Measurements from ENCODE around the gene ALS2CL.
A peak's percentile ranks its signal among the peaks of the same experiment; 100 is the strongest.
"Not testable (repeated sequence)": the region's sequence is repeated elsewhere in the genome, so short reads cannot be mapped to it uniquely, and the experiment has no call there.

ALS2CL gene, protein sequence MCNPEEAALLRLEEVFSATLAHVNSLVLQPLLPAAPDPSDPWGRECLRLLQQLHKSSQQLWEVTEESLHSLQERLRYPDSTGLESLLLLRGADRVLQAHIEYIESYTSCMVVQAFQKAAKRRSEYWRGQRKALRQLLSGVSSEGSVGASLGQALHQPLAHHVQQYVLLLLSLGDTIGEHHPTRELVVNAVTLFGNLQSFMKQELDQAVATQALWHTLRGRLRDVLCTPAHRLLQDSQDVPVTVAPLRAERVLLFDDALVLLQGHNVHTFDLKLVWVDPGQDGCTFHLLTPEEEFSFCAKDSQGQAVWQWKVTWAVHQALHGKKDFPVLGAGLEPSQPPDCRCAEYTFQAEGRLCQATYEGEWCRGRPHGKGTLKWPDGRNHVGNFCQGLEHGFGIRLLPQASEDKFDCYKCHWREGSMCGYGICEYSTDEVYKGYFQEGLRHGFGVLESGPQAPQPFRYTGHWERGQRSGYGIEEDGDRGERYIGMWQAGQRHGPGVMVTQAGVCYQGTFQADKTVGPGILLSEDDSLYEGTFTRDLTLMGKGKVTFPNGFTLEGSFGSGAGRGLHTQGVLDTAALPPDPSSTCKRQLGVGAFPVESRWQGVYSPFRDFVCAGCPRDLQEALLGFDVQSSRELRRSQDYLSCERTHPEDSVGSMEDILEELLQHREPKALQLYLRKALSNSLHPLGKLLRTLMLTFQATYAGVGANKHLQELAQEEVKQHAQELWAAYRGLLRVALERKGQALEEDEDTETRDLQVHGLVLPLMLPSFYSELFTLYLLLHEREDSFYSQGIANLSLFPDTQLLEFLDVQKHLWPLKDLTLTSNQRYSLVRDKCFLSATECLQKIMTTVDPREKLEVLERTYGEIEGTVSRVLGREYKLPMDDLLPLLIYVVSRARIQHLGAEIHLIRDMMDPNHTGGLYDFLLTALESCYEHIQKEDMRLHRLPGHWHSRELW

DNA sequence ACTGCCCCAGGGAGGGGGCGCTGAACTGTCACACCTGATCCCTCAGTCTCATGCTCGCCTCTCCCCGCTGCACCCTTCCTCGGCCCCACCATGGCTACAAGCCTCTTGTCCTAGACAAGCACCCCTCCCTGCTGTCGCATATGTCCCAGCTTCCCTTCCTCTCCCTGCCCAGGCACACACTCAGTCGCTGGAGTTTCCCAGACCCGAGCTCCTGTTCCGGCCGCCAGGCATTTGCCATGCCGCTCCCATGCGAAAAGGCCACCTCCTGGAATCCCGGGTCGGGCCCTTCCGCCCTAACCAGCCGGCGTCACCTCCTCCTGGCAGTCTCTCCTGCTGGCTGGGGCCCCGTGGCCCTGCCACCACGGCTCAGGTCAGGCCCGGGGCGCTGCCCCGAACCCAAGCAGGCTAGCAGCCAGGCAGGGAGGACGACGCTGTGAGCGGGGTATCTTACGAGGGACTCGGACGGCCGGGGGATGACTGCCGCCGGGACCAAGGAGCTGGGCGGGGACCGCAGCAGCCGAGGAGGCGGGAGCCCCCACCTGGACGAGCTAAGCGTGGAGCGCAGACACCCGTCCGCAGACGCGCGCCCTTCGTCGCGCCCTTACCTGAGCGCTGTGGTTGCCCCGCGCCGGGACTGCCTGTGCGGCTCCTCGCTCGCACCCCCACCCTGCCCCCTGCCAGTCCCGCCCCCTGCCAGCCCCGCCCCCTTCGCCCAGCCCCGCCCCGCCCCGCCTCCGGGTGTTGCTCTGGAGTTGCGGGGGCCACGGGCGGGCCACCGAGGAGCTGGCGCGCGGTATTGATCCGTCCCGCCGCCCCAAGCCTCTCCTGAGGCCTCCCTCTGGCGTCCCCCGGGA lies at the start of gene ALS2CL:
TSS of gene ALS2CL (minus strand) at position 642 of the 854 bp plus-strand sequence. CDS start 4,239 bp downstream, outside the sequence.
- DNase-seq = peak; percentile 63

DNA sequence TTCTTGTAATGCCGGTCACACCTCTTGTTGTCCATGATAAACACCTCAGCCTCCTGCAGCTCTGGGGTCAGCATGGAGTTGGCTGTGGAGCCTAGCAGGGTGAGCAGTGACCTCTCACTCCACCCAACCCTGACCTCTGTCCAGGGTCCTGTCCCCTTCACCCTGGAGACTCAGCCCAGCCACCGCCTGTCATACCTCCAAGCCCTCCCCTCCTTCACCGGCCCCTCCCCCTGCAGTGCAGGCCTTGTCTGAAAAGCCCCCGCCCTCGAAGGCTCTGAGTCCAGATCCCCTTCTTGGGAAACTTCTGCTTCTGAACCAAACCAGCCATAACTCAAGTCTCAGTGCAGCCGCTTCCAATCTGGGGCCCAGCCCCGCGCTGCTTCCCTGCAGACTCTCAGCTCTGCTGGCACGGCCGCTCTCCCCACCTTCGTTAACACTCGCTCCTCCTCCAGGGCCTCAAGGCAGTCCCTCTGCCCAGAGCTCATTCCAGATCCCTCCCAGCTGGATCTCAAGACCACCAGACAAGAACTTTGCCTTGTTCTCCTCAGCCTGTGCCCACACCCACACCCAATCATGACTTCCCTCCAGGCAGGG lies 49.6 kb upstream of the ALS2CL start:
- DNase-seq = no peak

DNA sequence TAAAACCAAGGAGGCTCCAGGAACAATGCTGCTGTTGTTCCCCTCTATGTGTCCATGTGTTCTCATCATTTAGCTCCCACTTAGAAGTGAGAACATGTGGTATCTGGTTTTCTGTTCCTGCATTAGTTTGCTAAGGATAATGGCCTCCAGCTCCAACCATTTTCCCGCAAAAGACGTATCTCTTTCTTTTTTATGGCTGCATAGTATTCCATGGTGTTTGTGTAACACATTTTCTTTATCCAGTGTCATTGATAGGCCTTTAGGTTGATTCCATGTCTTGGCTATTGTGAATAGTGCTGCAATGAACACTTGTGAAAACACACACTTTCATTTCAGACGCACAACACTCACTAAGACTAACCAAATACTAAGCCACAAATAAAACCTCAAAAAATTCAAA lies 46.1 kb upstream of the ALS2CL start:
- not testable (repeated sequence) for DNase-seq

DNA sequence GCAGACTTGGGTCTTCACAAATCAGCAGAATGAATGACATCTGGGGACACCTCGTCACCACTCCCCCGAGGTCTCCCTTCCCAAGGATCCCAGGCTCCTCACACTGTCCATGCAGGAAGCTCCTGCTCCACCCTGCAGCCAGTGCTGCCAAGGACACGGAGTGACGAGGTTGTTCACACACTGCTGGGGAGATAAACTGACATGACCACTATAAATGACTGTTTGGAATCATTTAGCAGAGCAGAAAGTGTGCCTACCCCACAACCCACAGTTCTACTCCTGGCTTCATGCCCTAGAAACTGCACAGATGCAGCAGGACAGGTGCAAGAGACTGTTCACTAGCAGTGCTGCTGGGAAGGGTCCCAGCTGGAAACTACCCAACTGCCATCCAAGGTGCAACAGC lies 43.9 kb upstream of the ALS2CL start:
- DNase-seq = no peak

DNA sequence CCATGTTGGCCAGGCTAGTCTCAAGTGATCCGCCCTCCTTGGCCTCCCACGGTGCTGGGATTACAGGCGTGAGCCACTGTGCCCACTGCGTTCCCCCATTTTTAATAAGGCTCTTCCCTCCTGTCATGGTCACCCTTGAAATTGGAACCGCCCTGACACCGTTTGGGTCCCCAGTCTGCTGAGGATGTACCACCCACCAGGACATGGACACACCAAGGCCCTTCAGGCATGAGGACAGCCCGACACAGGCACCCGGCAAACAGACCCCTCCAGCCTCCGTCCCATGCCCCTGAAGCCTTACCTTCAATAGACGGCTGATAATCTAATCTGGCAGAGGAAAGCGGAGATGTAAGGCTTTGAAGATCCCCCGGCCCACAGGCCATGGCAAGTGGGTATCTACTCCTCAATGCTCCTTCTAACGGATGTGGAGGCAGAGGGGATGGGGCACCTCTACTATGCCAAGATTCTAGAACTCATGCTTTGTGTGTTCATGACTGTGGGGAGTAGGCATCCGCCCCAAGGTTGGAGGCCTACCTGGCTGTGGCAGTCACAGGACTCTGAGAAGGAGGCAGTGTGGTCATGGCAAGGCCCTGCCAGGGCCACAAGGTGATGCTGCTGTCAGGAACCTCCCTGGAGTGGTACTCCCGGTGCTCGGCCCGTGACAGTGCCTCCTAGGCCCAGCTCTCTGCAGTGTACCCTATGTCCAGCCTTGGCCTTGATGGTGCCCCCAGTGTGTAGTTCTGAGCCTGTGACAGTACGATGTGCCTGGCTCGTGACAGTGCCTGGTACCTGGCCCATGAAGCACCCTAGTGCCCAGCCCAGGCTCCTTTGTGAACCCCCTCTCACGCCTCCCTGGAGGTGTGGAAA lies 42.8 kb upstream of the ALS2CL start:
- DNase-seq = no peak

DNA sequence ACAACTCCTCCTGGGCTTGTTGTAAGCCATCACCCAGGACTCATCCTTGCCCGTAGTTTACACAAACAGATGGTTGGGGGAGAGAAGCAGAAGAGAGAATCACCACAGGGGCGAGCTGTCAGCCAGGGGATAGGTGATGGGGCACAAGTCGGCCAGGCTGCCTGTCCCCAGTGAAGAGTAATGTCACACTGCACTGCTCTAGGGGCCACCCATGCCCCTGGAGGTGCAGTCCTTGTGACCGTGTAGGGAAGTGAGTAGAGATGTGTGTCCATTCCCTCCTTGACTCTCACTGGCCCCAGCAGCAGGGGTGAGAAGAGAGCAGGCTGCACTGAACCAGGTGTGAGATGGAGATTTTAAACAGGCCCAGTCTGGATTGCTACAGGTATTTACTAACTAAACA lies 41.3 kb upstream of the ALS2CL start:
- DNase-seq = no peak

DNA sequence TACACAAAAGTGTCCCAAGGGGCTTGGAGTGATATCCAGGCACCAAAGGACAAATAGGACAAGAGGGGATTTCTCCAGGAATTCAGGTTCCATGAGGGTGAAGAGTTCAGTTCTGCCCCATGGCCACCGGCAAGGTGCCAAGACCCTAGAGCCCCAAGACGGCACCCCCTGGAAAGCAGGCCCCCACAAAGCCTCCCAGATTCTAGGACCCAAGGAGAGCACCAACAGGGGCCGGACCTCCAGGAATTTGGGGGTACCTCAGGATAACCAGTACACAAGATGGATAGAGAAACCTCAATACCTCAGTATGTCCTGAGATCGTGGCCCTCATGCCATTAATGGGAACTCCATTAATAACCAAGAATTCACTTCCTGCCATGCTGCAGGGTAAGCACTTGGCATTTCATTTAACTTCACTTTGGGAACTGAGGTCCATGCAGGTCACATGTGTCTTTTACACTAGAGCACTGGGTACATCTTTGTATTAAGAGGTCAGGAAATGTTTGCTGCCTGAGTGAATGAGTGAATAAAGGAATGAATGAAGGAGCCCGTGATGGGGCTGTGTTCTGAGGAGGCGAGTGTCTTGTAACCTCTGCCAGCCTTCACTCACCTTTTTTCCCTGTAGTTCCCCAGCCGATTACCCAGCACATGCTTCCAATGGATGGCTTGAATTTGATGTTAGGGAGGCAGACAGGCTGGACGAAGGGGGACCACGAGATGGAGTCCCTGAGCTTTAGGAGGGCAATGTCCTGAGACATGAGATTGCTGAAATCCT lies 39.7 kb upstream of the ALS2CL start:
- DNase-seq = no peak

DNA sequence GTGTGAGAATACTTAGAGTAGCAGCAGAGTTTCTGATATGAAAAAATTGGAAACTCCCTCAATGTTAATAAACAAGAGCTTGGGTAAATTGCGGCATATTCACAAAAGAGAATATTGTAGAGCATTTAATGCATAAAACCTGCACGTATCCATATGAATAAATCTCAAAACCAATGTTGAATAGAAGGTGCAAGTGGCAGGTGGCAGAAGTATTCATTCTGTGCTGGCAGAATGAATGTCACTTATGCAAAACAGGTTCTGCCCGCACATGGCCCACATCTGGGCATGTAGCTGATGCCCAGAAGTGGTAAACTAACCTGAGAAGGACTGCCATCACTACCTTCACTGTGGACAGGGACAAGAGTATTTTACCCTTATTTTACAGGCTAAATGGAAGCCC lies 38.3 kb upstream of the ALS2CL start:
- no peak for DNase-seq

DNA sequence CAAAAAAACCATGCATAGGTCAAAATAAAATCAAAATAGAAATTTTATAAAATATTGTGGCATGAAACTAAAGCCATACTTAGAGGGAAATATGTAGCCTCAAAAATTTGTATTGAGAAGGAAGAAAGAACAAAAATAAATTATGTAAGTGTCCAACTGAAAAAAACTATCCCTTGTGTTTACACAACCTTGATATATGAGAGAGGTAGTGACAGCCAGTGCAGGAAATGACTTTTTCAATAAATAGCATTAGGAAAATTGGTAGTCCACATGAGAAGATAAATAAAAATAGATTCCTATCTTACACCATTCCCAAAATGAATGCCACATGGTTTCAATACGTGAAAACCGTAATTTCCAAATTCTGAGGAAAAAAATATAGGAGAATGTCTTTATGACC lies 37.3 kb upstream of the ALS2CL start:
- no peak for DNase-seq

DNA sequence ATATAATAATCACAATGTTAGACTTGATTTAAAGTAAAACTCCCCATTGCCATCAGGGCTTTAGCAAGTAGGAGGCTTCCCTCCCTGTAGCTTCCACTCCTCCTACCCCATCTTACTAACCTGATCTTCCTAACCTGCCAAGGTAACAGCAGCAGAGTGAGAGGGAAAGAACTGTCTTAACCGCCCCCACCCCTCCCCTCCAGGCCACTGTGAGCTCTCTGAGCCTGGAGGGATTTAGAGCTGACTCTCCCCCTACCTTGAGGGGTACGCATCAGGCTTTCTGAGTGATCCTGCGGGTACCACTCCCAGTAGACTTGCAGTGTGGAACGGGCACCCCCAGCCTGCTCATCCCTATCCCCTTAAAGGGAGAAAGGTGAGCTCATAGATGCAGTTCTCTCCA lies 35.6 kb upstream of the ALS2CL start:
- peak; percentile 17 for DNase-seq

DNA sequence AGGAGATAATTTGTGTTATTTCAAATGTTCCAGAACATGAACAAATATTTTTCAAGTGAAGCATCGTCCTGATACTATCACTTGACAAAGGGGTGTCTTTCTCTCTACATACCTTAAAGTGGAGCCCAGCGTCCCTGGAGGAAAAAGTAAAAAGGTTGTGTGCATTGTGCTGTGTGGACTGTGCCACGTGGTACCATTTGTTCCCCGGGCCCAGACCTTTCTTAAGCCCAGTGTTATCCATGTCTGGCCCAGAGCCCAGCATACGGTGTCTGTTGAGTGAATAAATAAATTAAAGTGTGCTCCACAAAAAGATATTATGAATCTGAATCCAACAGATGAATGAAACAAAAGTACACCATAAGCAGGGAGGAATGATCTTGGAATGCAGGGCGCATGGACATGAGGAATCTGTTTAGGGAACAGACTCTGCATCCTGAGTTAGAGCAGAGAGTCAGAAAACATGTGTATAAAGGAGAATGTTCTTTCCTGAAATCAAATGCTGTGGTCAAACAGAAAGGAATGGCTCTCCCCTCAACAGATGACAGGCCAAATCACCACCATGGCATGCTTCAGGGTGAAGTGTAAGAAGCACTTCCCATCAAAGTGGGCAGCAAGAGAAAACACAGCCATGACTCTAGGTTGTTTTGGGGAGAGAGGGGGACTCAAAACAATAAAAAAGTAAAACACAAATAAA lies 32.3 kb upstream of the ALS2CL start:
- DNase-seq = peak; percentile 29

DNA sequence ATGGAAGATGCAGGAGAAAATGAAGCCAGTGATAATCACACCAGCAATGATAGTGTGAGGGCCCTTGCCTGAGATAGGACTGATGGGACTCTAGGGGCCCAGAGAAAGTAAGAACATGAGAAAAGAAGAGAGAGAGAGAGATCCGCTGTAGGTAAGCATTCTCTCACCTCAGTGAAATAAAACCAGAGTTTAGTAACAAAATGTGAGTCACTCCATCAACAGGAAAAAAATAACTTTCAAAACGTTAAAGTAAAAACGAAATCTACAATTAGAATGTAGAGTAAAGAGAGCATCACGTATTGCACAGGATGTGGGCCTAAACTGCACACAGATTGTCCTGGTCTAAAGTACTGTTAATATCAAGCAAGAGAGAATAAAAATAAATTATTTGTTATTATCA lies 30.9 kb upstream of the ALS2CL start:
- DNase-seq = no peak

DNA sequence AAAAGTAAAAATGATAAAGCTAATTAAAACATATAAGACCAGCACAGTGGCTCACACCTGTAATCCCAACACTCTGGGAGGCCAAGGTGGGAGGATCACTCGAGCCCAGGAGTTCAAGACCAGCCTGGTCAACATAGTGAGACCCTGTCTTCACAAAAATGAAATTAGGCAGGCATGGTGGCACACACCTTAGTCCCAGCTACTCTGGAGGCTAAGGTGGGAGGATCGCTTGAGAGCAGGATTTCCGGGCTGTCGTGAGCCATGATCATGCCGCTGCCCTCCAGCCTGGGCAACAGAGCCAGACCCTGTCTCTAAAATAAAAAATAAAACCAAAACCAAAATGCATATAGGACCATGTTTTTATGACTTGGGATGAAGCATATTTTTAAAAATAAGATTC lies 29.0 kb upstream of the ALS2CL start:
- DNase-seq = no peak

DNA sequence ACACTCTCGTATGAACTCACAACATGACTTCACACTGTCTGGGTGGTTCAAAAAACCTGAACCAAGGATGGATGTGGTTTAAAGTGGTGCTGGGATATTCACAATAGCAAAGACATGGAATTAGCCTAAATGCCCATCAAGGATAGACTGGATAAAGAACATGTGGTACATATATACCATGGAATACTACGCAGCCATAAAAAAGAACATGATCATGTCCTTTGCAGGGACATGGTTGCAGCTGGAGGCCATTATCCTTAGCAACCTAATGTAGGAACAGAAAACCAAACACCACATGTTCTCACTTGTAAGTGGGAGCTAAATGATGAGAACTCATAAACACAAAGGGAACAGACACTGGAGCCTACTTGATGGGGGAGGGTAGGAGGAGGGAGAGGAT lies 27.5 kb upstream of the ALS2CL start:
- no peak for DNase-seq

DNA sequence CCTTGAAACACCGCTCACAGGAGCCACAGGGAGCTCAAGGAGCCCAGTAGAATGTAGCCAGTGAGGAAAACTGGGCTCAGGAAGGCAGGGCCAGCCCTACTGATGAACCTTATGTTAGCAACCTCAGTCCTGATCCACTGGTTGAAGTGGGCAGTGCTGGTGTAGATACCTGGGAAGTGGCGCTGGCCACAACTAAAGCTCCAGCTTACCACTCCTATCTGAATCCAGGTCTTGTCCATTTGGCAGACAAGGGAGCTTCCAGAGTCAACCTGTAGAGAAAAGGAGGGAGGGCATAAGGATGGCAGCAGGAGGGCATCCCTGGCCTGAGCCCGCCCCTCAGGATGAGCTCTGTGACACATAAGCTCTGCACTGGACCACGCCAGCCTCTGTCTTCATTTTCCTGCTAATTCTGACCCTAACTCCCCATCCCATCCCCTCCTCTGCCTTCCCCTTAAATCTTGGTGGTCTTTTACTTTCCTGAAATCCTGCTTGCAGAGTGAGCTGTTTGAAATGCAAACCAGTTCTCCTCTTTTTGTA lies 26.3 kb upstream of the ALS2CL start:
- DNase-seq = no peak

DNA sequence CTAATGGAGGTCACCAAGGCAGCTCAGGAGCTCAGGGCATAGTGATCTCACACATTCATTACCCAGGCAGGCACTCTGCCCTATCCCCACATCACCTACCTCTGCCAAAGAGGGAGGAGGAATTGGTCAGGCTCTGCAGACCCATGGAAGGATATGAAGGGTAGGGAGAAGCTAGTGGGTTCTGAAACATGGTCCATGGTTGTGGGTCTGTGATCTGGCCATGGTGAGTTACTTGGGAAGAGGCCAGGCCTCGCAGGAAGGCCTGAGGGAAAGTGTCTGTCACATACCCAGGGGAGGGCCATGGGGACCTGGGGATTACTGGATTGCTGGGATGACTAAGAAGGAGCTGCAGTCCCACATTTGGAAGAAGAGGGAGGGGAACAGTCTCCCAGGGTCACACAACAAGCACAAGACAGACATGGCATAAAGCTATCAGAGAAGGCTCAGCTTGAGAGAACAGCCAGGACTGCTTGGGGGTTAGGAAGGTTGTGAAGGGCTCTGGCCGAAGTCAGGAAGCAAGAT lies 25.6 kb upstream of the ALS2CL start:
- DNase-seq = no peak

DNA sequence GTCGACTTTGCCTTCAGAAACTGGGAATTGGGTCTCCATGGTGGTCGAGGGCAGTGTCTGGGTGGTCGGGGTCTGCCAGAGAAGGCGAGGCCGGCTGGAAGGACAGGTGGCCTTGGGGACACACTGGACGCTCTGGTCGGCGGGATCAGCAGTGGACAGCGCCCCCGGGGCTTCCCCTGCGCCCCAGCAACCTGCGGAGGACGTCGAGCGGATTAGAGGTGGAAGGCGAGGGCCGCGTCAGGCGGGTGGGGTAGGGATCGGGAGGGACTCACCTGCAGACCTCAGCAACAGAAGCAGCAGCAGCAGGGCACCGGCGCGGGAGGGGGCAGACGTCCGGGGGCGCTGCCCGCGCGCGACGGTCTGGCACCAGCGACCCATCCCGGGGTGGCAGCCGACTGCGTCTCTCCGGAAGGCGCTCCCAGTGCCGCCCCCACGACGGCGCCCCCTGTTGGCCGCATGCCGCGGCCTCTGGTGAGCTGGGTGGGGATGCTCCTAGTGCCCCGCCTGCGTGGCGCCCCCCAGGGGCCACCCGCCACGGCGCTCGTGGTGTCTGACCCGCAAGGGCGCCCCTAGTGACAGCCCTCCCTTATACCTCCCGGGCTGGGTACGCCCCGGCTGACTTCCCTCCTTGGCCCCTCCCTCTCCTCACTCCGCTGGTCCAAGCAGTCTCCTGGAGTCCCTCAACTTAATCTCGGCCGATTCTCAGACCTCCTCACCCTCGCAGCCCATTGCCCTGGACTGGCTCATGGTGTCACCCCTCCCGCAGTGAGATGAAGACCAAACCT lies 24.2 kb upstream of the ALS2CL start, which contains the start of gene PRSS50:
TSS of gene PRSS50 (minus strand) at position 423 of the 785 bp plus-strand sequence. CDS start at position 378, 45 bp downstream.
- DNase-seq = no peak

All from right forelimb (tissue), 1 donor.